Epithelial cell of esophagus (primary cell): ENCODE results near the gene GPC3.

Experiments
- DNase-seq: peaks from one replicate; pipeline ENCODE4 v3.0.0; 2010; ENCODE audit warnings: low read depth
- H3K4me3 ChIP-seq: 2 replicates; pipeline ENCODE4 v1.5.1; 2011; ENCODE audit warnings: mild to moderate bottlenecking, low read length, control low read depth
- TF ChIP-seq, protein P1 (sequence below): IDR thresholded peaks from 2 replicates; pipeline ENCODE4 v1.5.1; 2011; ENCODE audit warnings: low read depth, mild to moderate bottlenecking, low read length, control low read depth, inconsistent platforms; ENCODE audit not compliant: insufficient read depth; ENCODE audit errors: missing control alignments

The GPC3 gene

DNA sequence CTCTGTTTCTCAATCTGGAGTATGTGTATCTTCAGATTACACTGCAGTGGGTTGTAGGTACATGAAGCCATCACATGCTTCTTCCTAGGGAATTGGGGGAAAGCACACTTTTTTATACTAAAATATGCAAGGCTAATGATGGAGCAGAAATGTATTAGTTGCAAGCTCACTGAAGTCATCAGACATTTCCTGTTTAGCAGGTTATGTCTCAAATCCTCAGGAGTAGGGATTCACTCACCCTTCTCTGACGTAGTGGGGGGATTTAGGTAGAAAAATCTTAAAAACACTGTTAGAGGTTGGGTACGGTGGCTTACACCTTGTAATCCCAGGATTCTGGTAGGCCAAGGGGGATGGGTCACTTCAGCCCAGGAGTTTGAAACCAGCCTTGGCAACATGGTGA is 441.7 kb downstream of the GPC3 start:
- no peak overlapping the region for H3K4me3 ChIP-seq
- peak; percentile 74 for DNase-seq
- TF ChIP-seq, protein P1, sequence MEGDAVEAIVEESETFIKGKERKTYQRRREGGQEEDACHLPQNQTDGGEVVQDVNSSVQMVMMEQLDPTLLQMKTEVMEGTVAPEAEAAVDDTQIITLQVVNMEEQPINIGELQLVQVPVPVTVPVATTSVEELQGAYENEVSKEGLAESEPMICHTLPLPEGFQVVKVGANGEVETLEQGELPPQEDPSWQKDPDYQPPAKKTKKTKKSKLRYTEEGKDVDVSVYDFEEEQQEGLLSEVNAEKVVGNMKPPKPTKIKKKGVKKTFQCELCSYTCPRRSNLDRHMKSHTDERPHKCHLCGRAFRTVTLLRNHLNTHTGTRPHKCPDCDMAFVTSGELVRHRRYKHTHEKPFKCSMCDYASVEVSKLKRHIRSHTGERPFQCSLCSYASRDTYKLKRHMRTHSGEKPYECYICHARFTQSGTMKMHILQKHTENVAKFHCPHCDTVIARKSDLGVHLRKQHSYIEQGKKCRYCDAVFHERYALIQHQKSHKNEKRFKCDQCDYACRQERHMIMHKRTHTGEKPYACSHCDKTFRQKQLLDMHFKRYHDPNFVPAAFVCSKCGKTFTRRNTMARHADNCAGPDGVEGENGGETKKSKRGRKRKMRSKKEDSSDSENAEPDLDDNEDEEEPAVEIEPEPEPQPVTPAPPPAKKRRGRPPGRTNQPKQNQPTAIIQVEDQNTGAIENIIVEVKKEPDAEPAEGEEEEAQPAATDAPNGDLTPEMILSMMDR: no peak

DNA sequence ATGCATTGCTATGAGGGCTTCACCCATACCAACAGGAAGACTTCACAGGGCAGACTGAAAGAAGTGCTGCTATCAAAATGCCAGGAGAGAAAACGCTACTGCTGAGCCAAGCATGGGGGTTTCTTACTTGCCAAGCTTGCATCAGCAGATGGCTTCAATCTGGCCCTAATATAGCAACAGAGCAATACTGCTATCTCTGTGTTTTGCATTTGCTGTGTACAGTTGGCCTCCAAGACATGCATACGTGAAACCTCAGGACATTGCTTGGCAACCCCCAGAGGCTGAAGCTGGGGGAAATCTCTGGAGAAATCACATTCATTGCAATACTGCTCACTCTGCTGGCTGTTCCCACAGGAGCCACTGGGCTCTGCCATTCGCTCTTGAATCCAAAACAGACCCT is 442.9 kb downstream of the GPC3 start:
- DNase-seq: no peak
- TF ChIP-seq, protein P1: no peak
- no peak overlapping the region for H3K4me3 ChIP-seq

DNA sequence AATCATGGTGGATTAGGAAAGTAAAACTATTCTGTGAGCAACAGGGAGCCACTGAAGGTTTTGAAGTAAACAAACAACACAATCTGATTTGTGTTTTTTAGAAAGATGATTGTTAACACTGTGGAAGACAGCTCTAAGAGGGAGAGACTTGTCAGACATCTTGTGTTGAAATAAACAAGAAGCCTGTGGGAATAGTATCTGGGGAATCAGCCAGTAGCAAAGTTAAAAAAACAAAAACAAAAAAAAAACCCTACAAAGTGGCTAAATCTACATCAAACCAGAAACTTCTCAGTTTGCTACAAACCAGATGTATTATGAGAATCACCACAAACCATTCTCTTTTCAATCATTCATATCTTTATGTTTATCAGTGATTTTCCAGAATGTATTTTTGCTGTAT is 444.4 kb downstream of the GPC3 start:
- no peak for DNase-seq
- H3K4me3 ChIP-seq: no peak overlapping the region
- TF ChIP-seq, protein P1: no peak

DNA sequence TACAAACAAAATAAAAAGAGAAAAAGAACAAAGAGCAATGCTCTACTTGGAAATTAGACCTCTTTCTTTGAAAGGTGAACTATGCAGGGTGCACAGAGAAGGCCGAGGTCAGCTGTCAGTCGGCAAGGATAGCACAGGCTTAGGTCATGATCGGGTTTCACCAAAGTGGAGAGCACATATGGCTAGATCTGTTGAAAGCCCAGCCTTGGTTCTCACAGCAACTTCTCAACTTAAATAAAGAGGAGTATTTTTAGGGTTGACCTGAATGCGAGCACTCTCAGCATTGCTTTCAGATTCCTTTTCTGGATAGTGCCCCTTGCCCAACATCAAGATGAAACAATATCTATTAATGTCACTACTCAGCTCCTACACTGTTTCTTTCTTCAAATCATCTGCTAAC is 447.2 kb downstream of the GPC3 start:
- TF ChIP-seq, protein P1: no peak
- no peak for DNase-seq
- H3K4me3 ChIP-seq: no peak overlapping the region

DNA sequence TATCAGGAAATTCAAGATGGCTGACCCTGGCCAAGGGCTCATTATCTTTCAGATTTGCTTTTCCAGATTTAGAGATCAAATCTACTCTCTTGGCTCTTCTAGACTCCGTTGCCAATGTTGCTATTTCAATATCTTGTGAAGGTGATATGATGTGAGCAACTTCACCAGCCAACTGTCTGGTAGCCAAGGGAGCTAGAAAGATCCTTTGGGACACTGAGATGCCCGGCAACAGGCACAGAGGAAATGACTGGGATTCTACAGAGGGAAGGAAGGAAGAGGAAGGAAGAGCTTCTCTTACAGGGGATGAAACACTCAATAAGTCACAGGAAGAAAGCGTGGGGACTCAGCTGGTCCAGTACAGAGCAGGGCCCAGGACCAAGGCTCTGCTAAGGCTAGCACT is 448.3 kb downstream of the GPC3 start:
- TF ChIP-seq, protein P1: no peak
- no peak overlapping the region for H3K4me3 ChIP-seq
- DNase-seq: no peak

DNA sequence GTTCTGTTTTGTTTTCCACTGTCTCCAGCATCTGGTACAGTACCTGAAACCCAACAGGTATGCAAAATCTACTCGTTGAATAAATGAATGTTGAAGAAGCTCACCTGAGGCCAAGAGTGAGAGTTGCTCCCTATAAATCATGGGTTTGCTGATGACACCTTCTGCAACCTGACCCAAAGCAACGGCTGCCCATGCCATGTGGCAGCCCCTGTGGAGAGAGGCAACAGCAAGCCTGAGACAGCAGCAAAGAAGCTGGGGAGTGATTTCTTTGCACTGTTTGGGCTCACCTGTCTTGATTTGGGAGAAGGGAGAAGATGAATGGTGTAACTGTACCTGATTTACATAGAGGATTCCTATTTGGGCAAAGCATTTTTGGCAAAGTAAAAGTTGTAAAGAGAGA is 450.3 kb downstream of the GPC3 start:
- no peak overlapping the region for H3K4me3 ChIP-seq
- no peak for DNase-seq
- TF ChIP-seq, protein P1: no peak

DNA sequence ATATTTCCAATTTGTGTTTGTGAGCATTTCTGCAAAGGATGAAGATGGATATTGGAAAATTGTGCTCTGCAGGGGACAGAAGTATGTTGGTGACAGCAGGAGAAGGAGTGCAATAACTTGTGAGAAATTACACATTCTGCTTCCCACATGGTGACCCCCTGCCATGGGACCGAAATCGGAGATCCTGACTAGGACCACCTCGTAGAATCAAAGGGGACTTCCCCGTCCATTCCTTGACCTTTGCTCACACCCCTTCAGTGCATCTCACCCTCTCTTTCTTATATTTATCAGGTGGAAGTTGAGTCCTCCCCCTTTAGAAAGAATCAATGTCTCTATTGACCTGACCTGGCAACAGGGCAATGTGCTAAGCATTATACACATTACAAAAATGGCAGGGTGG is 451.2 kb downstream of the GPC3 start:
- TF ChIP-seq, protein P1: no peak
- no peak overlapping the region for H3K4me3 ChIP-seq
- no peak for DNase-seq
